ENCODE measurements around the gene CAVIN2. TPM values are rescaled to one million over a fixed set of nuclear protein-coding genes. Genes with fewer than 3 reads are reported as not detected.

CAVIN2 gene
- total and polyA plus RNA-seq, 8 donors = 73.6 to 129 (median 104) TPM

GRCh38 chr2:191866195-191866594, 19.3 kb upstream of the CAVIN2 start:
- intact Hi-C loops (cut with DNase I) = no loop called here
- H3K27ac ChIP-seq = peak overlapping the region; percentile 68 to 82
- H3K4me3 ChIP-seq = no peak overlapping the region
- H3K4me1 ChIP-seq = peaks cover 24% of the 10 kb centered on the region in 2 donors
- no peaks in the 10 kb centered on the region for H3K27me3 ChIP-seq
- H3K36me3 ChIP-seq = no peaks in the 10 kb centered on the region
- TF ChIP-seq, protein P1, sequence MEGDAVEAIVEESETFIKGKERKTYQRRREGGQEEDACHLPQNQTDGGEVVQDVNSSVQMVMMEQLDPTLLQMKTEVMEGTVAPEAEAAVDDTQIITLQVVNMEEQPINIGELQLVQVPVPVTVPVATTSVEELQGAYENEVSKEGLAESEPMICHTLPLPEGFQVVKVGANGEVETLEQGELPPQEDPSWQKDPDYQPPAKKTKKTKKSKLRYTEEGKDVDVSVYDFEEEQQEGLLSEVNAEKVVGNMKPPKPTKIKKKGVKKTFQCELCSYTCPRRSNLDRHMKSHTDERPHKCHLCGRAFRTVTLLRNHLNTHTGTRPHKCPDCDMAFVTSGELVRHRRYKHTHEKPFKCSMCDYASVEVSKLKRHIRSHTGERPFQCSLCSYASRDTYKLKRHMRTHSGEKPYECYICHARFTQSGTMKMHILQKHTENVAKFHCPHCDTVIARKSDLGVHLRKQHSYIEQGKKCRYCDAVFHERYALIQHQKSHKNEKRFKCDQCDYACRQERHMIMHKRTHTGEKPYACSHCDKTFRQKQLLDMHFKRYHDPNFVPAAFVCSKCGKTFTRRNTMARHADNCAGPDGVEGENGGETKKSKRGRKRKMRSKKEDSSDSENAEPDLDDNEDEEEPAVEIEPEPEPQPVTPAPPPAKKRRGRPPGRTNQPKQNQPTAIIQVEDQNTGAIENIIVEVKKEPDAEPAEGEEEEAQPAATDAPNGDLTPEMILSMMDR (IDR thresholded peaks at IDR 0.05) = no peak
- DNase-seq (no peak), ATAC-seq (no peak)
- no peaks in the 10 kb centered on the region for H3K9me3 ChIP-seq

- intact Hi-C loops (cut with DNase I) = no loop called here
- Histone ChIP-seq H3K9me3 (no peaks in the 10 kb centered on the region), H3K4me1 (peaks cover 24% of the 10 kb centered on the region in 2 donors), H3K27ac (no peak overlapping the region), H3K27me3 (no peaks in the 10 kb centered on the region), H3K36me3 (no peaks in the 10 kb centered on the region), H3K4me3 (no peak overlapping the region)
- TF ChIP-seq, protein P1 (IDR thresholded peaks at IDR 0.05) = no peak
- DNase-seq (no peak), ATAC-seq (no peak)
Measured at GRCh38 chr2:191864628-191865374, 17.9 kb upstream of the CAVIN2 start.

DNA sequence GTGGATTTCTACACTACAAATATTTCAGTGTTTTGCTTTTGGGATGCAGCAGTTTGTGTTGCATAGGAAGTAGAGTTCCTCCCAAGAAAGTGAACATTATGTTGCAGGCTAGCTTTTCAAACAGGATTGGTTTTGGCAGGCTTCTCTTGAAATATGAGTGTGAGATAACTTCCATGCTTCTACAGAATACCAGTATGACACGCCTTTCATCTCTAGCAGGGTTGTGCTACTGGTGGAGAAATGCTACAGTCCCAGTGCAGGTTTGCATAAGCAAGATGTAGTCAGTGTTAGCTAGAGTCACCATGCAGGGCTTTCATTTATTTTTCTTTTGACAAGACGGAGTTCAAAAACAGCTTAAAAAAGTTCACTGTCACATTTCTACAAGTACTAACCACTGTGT, 17.1 kb upstream of the CAVIN2 start:
- TF ChIP-seq, protein P1 (IDR thresholded peaks at IDR 0.05) = no peak
- no peaks in the 10 kb centered on the region for H3K36me3 ChIP-seq
- H3K4me3 ChIP-seq = no peak overlapping the region
- no peaks in the 10 kb centered on the region for H3K9me3 ChIP-seq
- intact Hi-C loops (cut with DNase I) = no loop called here
- peaks cover 24% of the 10 kb centered on the region in 2 donors for H3K4me1 ChIP-seq
- H3K27ac ChIP-seq = no peak overlapping the region
- DNase-seq = no peak
- no peak for ATAC-seq
- H3K27me3 ChIP-seq = no peaks in the 10 kb centered on the region

DNA sequence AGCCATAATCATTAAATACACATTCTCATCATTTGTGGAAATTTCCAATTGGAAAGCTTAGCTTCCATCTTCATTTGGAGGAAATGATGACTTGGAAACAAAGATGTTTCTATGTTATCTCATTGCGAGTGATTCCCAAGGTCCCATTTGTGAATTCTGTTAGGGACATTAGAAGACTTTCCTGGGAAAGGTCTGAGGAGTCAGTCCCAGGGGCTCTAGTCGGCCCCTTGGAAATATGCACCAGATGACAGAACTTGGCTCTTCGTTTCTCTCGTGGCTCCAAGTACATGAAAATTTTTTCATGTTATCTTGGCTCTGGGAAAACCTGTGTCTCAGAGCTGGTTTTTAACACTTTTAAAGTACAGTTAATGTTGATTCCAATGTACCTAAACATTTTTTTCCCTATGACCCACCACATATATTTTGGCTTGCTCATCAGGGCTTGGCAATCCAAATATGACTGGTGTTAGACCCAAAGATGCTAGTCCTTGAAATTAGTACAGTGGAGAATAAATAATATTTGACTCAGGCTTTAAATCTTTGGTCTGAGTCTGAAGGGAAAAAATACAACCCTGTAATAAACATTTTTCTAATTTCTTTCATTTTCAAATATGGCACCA, 15.4 kb upstream of the CAVIN2 start:
- Histone ChIP-seq H3K4me1 (peaks cover 22% of the 10 kb centered on the region in 2 donors), H3K36me3 (no peaks in the 10 kb centered on the region), H3K4me3 (no peak overlapping the region), H3K27ac (no peak overlapping the region), H3K27me3 (no peaks in the 10 kb centered on the region), H3K9me3 (no peaks in the 10 kb centered on the region)
- intact Hi-C loops (cut with DNase I) = no loop called here
- no peak for DNase-seq
- TF ChIP-seq, protein P1 (IDR thresholded peaks at IDR 0.05) = no peak
- no peak for ATAC-seq

DNA sequence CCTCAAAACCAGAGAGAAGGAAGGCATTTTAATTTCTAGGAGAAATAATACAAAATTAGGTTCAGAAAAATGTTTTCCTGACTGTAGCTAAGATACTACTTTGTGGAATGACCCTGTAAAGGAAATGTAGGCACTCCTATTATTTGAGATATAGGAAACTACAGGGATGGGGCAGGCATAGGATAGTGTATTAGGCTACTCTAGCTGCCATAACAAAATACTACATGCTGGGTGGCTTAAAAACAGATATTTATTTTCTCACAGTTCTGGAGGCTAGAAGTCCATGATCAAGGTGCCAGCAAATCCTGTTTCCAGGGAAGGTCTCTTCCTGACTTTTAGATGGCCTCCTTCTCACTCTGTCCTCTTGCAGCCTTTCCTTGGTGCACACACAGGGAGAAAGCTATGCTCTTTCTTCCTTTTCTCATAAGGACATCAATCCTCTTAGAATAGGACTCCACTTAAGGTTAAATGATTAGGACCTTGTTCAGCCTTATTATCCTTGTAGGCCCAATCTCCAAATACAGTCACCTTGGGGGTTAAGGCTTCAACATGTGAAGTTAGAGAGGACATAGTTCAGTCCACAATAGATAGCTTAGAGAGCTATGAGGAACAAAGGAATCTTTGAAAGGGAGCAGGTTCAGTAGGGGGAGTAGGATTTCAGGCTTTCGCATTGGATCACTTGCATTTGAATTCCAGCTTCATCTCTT, 14.0 kb upstream of the CAVIN2 start:
- TF ChIP-seq, protein P1 (IDR thresholded peaks at IDR 0.05) = no peak
- Histone ChIP-seq H3K27ac (no peak overlapping the region), H3K4me3 (no peak overlapping the region), H3K4me1 (peaks cover 9 to 10% of the 10 kb centered on the region in 2 donors), H3K27me3 (no peaks in the 10 kb centered on the region), H3K36me3 (no peaks in the 10 kb centered on the region), H3K9me3 (no peaks in the 10 kb centered on the region)
- DNase-seq (no peak), ATAC-seq (no peak)
- intact Hi-C loops (cut with DNase I) = no loop called here

Data from left lung (tissue), 10 donors.